Measurements from ENCODE around the gene STRA6.

STRA6 gene

GRCh38 chr15:74200871-74201419 is 1.6 kb downstream of the STRA6 start:
- Histone ChIP-seq H3K27me3 (replicated peaks; ENCODE audit: control insufficient read depth, insufficient read depth, low read length) (peaks cover 4% of the 10 kb centered on the region), H3K4me3 (ENCODE audit: low read length) (no peak overlapping the region), H3K9me3 (ENCODE audit: control insufficient read depth, low read length) (no peaks in the 10 kb centered on the region), H3K4me1 (ENCODE audit: control insufficient read depth, insufficient read depth, low read length) (peaks cover 33% of the 10 kb centered on the region), H3K9ac (ENCODE audit: low read length) (no peak overlapping the region), H3K36me3 (ENCODE audit: control insufficient read depth, insufficient read depth, low read length, severe bottlenecking) (no peaks in the 10 kb centered on the region)
- peak; percentile 90 for DNase-seq (ENCODE audit: low read depth)

GRCh38 chr15:74200412-74200815 is 2.2 kb downstream of the STRA6 start:
- H3K9me3 ChIP-seq (ENCODE audit: control insufficient read depth, low read length) = no peaks in the 10 kb centered on the region
- H3K4me1 ChIP-seq (ENCODE audit: control insufficient read depth, insufficient read depth, low read length) = peaks cover 38% of the 10 kb centered on the region
- H3K4me3 ChIP-seq (ENCODE audit: low read length) = no peak overlapping the region
- peak; percentile 96 for DNase-seq (ENCODE audit: low read depth)
- H3K27me3 ChIP-seq (replicated peaks; ENCODE audit: control insufficient read depth, insufficient read depth, low read length) = no peaks in the 10 kb centered on the region
- no peaks in the 10 kb centered on the region for H3K36me3 ChIP-seq (ENCODE audit: control insufficient read depth, insufficient read depth, low read length, severe bottlenecking)
- no peak overlapping the region for H3K9ac ChIP-seq (ENCODE audit: low read length)

- H3K4me3 ChIP-seq (ENCODE audit: low read length) = no peak overlapping the region
- no peaks in the 10 kb centered on the region for H3K36me3 ChIP-seq (ENCODE audit: control insufficient read depth, insufficient read depth, low read length, severe bottlenecking)
- H3K9me3 ChIP-seq (ENCODE audit: control insufficient read depth, low read length) = no peaks in the 10 kb centered on the region
- DNase-seq (ENCODE audit: low read depth) = no peak
- peaks cover 38% of the 10 kb centered on the region for H3K4me1 ChIP-seq (ENCODE audit: control insufficient read depth, insufficient read depth, low read length)
- H3K27me3 ChIP-seq (replicated peaks; ENCODE audit: control insufficient read depth, insufficient read depth, low read length) = no peaks in the 10 kb centered on the region
- no peak overlapping the region for H3K9ac ChIP-seq (ENCODE audit: low read length)
These were observed 3.3 kb downstream of the STRA6 start for GRCh38 chr15:74199297-74199652.

- no peaks in the 10 kb centered on the region for H3K27me3 ChIP-seq (replicated peaks; ENCODE audit: control insufficient read depth, insufficient read depth, low read length)
- peaks cover 48% of the 10 kb centered on the region for H3K4me1 ChIP-seq (ENCODE audit: control insufficient read depth, insufficient read depth, low read length)
- H3K9me3 ChIP-seq (ENCODE audit: control insufficient read depth, low read length) = no peaks in the 10 kb centered on the region
- no peak overlapping the region for H3K4me3 ChIP-seq (ENCODE audit: low read length)
- H3K9ac ChIP-seq (ENCODE audit: low read length) = no peak overlapping the region
- H3K36me3 ChIP-seq (ENCODE audit: control insufficient read depth, insufficient read depth, low read length, severe bottlenecking) = no peaks in the 10 kb centered on the region
- DNase-seq (ENCODE audit: low read depth) = no peak
These were observed 5.2 kb downstream of the STRA6 start for GRCh38 chr15:74197176-74197965.

- Histone ChIP-seq H3K9me3 (ENCODE audit: control insufficient read depth, low read length) (no peaks in the 10 kb centered on the region), H3K4me3 (ENCODE audit: low read length) (no peak overlapping the region), H3K27me3 (replicated peaks; ENCODE audit: control insufficient read depth, insufficient read depth, low read length) (no peaks in the 10 kb centered on the region), H3K36me3 (ENCODE audit: control insufficient read depth, insufficient read depth, low read length, severe bottlenecking) (no peaks in the 10 kb centered on the region), H3K9ac (ENCODE audit: low read length) (no peak overlapping the region), H3K4me1 (ENCODE audit: control insufficient read depth, insufficient read depth, low read length) (peaks cover 54% of the 10 kb centered on the region)
- DNase-seq (ENCODE audit: low read depth) = peak; percentile 93
These were observed 6.4 kb downstream of the STRA6 start for GRCh38 chr15:74196175-74196574.

- Histone ChIP-seq H3K36me3 (ENCODE audit: control insufficient read depth, insufficient read depth, low read length, severe bottlenecking) (no peaks in the 10 kb centered on the region), H3K27me3 (replicated peaks; ENCODE audit: control insufficient read depth, insufficient read depth, low read length) (no peaks in the 10 kb centered on the region)
These were observed 7.7 kb downstream of the STRA6 start for GRCh38 chr15:74194572-74195559.

GRCh38 chr15:74193905-74194304 is 8.7 kb downstream of the STRA6 start:
- H3K9me3 ChIP-seq (ENCODE audit: control insufficient read depth, low read length) = no peaks in the 10 kb centered on the region
- H3K9ac ChIP-seq (ENCODE audit: low read length) = peak overlapping the region; percentile 14
- H3K27me3 ChIP-seq (replicated peaks; ENCODE audit: control insufficient read depth, insufficient read depth, low read length) = no peaks in the 10 kb centered on the region
- H3K4me1 ChIP-seq (ENCODE audit: control insufficient read depth, insufficient read depth, low read length) = peaks cover 42% of the 10 kb centered on the region
- H3K4me3 ChIP-seq (ENCODE audit: low read length) = no peak overlapping the region
- DNase-seq (ENCODE audit: low read depth) = no peak
- H3K36me3 ChIP-seq (ENCODE audit: control insufficient read depth, insufficient read depth, low read length, severe bottlenecking) = no peaks in the 10 kb centered on the region

More at GRCh38 chr15:74194572-74195559, 7.7 kb downstream of the STRA6 start:
- Histone ChIP-seq H3K4me1 (ENCODE audit: control insufficient read depth, insufficient read depth, low read length) (peaks cover 42% of the 10 kb centered on the region), H3K4me3 (ENCODE audit: low read length) (no peak overlapping the region), H3K9ac (ENCODE audit: low read length) (no peak overlapping the region), H3K9me3 (ENCODE audit: control insufficient read depth, low read length) (no peaks in the 10 kb centered on the region)
- no peak for DNase-seq (ENCODE audit: low read depth)

- H3K9me3 ChIP-seq (ENCODE audit: control insufficient read depth, low read length) = no peaks in the 10 kb centered on the region
- peak overlapping the region; percentile 14 for H3K9ac ChIP-seq (ENCODE audit: low read length)
- H3K4me1 ChIP-seq (ENCODE audit: control insufficient read depth, insufficient read depth, low read length) = peaks cover 42% of the 10 kb centered on the region
- no peak overlapping the region for H3K4me3 ChIP-seq (ENCODE audit: low read length)
- no peaks in the 10 kb centered on the region for H3K27me3 ChIP-seq (replicated peaks; ENCODE audit: control insufficient read depth, insufficient read depth, low read length)
- peak; percentile 74 for DNase-seq (ENCODE audit: low read depth)
- H3K36me3 ChIP-seq (ENCODE audit: control insufficient read depth, insufficient read depth, low read length, severe bottlenecking) = no peaks in the 10 kb centered on the region
These were observed 9.3 kb downstream of the STRA6 start for GRCh38 chr15:74193299-74193718.

GRCh38 chr15:74192751-74193150 is 9.8 kb downstream of the STRA6 start:
- Histone ChIP-seq H3K27me3 (replicated peaks; ENCODE audit: control insufficient read depth, insufficient read depth, low read length) (no peaks in the 10 kb centered on the region), H3K9ac (ENCODE audit: low read length) (no peak overlapping the region), H3K4me1 (ENCODE audit: control insufficient read depth, insufficient read depth, low read length) (peaks cover 42% of the 10 kb centered on the region), H3K9me3 (ENCODE audit: control insufficient read depth, low read length) (no peaks in the 10 kb centered on the region), H3K4me3 (ENCODE audit: low read length) (no peak overlapping the region), H3K36me3 (ENCODE audit: control insufficient read depth, insufficient read depth, low read length, severe bottlenecking) (no peaks in the 10 kb centered on the region)
- DNase-seq (ENCODE audit: low read depth) = no peak

GRCh38 chr15:74191798-74192197 is 10.8 kb downstream of the STRA6 start:
- H3K9me3 ChIP-seq (ENCODE audit: control insufficient read depth, low read length) = no peaks in the 10 kb centered on the region
- H3K9ac ChIP-seq (ENCODE audit: low read length) = no peak overlapping the region
- no peaks in the 10 kb centered on the region for H3K27me3 ChIP-seq (replicated peaks; ENCODE audit: control insufficient read depth, insufficient read depth, low read length)
- DNase-seq (ENCODE audit: low read depth) = no peak
- no peak overlapping the region for H3K4me3 ChIP-seq (ENCODE audit: low read length)
- no peaks in the 10 kb centered on the region for H3K36me3 ChIP-seq (ENCODE audit: control insufficient read depth, insufficient read depth, low read length, severe bottlenecking)
- peaks cover 40% of the 10 kb centered on the region for H3K4me1 ChIP-seq (ENCODE audit: control insufficient read depth, insufficient read depth, low read length)

GRCh38 chr15:74188216-74188615 is 14.4 kb downstream of the STRA6 start:
- Histone ChIP-seq H3K4me1 (ENCODE audit: control insufficient read depth, insufficient read depth, low read length) (peaks cover 21% of the 10 kb centered on the region), H3K9ac (ENCODE audit: low read length) (no peak overlapping the region), H3K27me3 (replicated peaks; ENCODE audit: control insufficient read depth, insufficient read depth, low read length) (no peaks in the 10 kb centered on the region), H3K36me3 (ENCODE audit: control insufficient read depth, insufficient read depth, low read length, severe bottlenecking) (no peaks in the 10 kb centered on the region), H3K4me3 (ENCODE audit: low read length) (no peak overlapping the region), H3K9me3 (ENCODE audit: control insufficient read depth, low read length) (no peaks in the 10 kb centered on the region)
- no peak for DNase-seq (ENCODE audit: low read depth)

Measured in adipocyte (in vitro differentiated cells).